ENCODE measurements around the gene ARNT2.
"Not testable (repeated sequence)": the region's sequence is repeated elsewhere in the genome, so short reads cannot be mapped to it uniquely, and the experiment has no call there.

ARNT2 gene

GRCh38 chr15:80615783-80616391 is 211.7 kb downstream of the ARNT2 start:
- DNase-seq (ENCODE audit: low read depth in 2 of 2): no peak

- DNase-seq (ENCODE audit: low read depth in 2 of 2): no peak
Observed at GRCh38 chr15:80618685-80619400, 214.7 kb downstream of the ARNT2 start.

- no peak for DNase-seq (ENCODE audit: low read depth in 2 of 2)
Observed at GRCh38 chr15:80619680-80620079, 215.5 kb downstream of the ARNT2 start.

GRCh38 chr15:80620141-80620540 is 216.0 kb downstream of the ARNT2 start:
- no peak for DNase-seq (ENCODE audit: low read depth in 2 of 2)

- DNase-seq (ENCODE audit: low read depth in 2 of 2): no peak
Observed at GRCh38 chr15:80620931-80621330, 216.7 kb downstream of the ARNT2 start.

- no peak for DNase-seq (ENCODE audit: low read depth in 2 of 2)
Observed at GRCh38 chr15:80626643-80627120, 222.5 kb downstream of the ARNT2 start.

GRCh38 chr15:80629355-80629754 is 225.2 kb downstream of the ARNT2 start:
- DNase-seq (ENCODE audit: low read depth in 2 of 2): no peak

- no peak for DNase-seq (ENCODE audit: low read depth in 2 of 2)
Observed at GRCh38 chr15:80630981-80631380, 226.8 kb downstream of the ARNT2 start.

GRCh38 chr15:80633221-80633620 is 229.0 kb downstream of the ARNT2 start:
- no peak for DNase-seq (ENCODE audit: low read depth in 2 of 2)

GRCh38 chr15:80635953-80636352 is 231.8 kb downstream of the ARNT2 start:
- DNase-seq (ENCODE audit: low read depth in 2 of 2): no peak

GRCh38 chr15:80636675-80637074 is 232.5 kb downstream of the ARNT2 start:
- DNase-seq (ENCODE audit: low read depth in 2 of 2): no peak

GRCh38 chr15:80637747-80638146 is 233.6 kb downstream of the ARNT2 start:
- DNase-seq (ENCODE audit: low read depth in 2 of 2): no peak

- DNase-seq (ENCODE audit: low read depth in 2 of 2): no peak
Observed at GRCh38 chr15:80638553-80639167, 234.5 kb downstream of the ARNT2 start.

GRCh38 chr15:80639168-80639555 is 235.0 kb downstream of the ARNT2 start:
- no peak for DNase-seq (ENCODE audit: low read depth in 2 of 2)

- no peak for DNase-seq (ENCODE audit: low read depth in 2 of 2)
Observed at GRCh38 chr15:80640531-80641121, 236.4 kb downstream of the ARNT2 start.

GRCh38 chr15:80641384-80641783 is 237.2 kb downstream of the ARNT2 start:
- DNase-seq (ENCODE audit: low read depth in 2 of 2): no peak

GRCh38 chr15:80643431-80643951 is 239.3 kb downstream of the ARNT2 start:
- no peak for DNase-seq (ENCODE audit: low read depth in 2 of 2)

- no peak for DNase-seq (ENCODE audit: low read depth in 2 of 2)
Observed at GRCh38 chr15:80645494-80646065, 241.4 kb downstream of the ARNT2 start.

- DNase-seq (ENCODE audit: low read depth in 2 of 2): not testable (repeated sequence)
Observed at GRCh38 chr15:80647424-80647823, 243.2 kb downstream of the ARNT2 start.

All from activated CD4-positive, alpha-beta T cell treated with anti-CD3 and anti-CD28 coated beads for 24 hours (primary cell).